Measurements from ENCODE around the gene HOTAIR.

DNA sequence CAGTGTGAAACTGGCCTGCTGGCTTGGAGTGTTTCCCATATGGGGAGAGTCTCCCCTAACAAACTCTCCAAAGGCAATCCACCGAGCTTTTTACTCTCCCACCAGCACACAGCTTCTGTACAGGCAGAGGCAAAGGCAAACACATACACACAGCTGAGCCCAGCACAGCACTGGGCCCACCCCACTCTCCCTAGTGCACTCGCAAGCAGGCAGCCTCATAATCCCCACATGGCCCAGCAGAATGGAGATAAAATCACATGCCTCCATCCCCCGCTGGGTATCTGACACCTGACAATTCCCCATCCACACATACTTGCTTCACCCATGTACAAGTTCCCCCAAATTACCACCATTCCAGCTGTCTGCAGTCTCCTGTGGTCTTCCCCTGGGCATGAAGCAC, 16.6 kb downstream of the HOTAIR start:
- TF ChIP-seq EZH2 (IDR thresholded peaks at IDR 0.05; ENCODE audit: borderline replicate concordance, low read length), result no peak
- TF ChIP-seq, protein P1, sequence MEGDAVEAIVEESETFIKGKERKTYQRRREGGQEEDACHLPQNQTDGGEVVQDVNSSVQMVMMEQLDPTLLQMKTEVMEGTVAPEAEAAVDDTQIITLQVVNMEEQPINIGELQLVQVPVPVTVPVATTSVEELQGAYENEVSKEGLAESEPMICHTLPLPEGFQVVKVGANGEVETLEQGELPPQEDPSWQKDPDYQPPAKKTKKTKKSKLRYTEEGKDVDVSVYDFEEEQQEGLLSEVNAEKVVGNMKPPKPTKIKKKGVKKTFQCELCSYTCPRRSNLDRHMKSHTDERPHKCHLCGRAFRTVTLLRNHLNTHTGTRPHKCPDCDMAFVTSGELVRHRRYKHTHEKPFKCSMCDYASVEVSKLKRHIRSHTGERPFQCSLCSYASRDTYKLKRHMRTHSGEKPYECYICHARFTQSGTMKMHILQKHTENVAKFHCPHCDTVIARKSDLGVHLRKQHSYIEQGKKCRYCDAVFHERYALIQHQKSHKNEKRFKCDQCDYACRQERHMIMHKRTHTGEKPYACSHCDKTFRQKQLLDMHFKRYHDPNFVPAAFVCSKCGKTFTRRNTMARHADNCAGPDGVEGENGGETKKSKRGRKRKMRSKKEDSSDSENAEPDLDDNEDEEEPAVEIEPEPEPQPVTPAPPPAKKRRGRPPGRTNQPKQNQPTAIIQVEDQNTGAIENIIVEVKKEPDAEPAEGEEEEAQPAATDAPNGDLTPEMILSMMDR (conservative IDR thresholded peaks at IDR 0.05 in 1 of 2, IDR thresholded peaks at IDR 0.05 in 1 of 2; ENCODE audit: extremely low read depth in 1 of 2, insufficient read depth in 1 of 2, low read depth in 1 of 2, low read length in 2 of 2), result no peak

Data from mammary epithelial cell (primary cell).